LNCaP clone FGC (cell line): ENCODE measurements around the gene SLC22A5.

ENCODE experiments used
- DNase-seq: peaks from one replicate; pipeline ENCODE4 v3.0.0-alpha.2; 2011; ENCODE audit warnings: low read depth
- H3K4me3 ChIP-seq: 2 replicates; pipeline ENCODE4 v1.5.1; 2011; ENCODE audit warnings: mild to moderate bottlenecking, low read depth, low read length, control low read depth
- TF ChIP-seq, protein P1 (sequence below): IDR thresholded peaks from 2 replicates; pipeline ENCODE4 v1.5.1; 2012; ENCODE audit warnings: mild to moderate bottlenecking; ENCODE audit not compliant: control insufficient read depth, insufficient read depth; ENCODE audit errors: extremely low read depth

SLC22A5 gene

DNA sequence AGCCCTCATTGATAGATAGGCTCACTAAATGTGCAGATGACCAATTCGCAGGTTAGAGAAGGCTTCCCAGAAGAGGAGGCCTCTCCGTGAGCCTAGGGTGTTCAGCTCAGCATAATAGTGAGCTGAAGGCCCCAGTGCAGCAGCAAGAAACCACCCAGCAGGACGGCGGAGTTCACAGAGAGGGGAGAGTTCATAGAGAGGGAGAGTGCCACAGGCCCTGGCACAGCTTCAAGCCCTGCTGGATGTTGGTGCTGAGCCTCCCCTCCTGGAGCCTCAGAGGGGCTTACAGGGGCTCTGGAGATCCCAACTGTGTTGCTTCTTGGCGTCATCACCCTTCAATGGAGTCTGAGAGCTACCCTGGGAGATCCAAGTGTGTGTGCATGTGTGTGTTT is 2.1 kb downstream of the SLC22A5 start:
- TF ChIP-seq, protein P1, sequence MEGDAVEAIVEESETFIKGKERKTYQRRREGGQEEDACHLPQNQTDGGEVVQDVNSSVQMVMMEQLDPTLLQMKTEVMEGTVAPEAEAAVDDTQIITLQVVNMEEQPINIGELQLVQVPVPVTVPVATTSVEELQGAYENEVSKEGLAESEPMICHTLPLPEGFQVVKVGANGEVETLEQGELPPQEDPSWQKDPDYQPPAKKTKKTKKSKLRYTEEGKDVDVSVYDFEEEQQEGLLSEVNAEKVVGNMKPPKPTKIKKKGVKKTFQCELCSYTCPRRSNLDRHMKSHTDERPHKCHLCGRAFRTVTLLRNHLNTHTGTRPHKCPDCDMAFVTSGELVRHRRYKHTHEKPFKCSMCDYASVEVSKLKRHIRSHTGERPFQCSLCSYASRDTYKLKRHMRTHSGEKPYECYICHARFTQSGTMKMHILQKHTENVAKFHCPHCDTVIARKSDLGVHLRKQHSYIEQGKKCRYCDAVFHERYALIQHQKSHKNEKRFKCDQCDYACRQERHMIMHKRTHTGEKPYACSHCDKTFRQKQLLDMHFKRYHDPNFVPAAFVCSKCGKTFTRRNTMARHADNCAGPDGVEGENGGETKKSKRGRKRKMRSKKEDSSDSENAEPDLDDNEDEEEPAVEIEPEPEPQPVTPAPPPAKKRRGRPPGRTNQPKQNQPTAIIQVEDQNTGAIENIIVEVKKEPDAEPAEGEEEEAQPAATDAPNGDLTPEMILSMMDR, result no peak
- DNase-seq, result no peak
- no peak overlapping the region for H3K4me3 ChIP-seq

DNA sequence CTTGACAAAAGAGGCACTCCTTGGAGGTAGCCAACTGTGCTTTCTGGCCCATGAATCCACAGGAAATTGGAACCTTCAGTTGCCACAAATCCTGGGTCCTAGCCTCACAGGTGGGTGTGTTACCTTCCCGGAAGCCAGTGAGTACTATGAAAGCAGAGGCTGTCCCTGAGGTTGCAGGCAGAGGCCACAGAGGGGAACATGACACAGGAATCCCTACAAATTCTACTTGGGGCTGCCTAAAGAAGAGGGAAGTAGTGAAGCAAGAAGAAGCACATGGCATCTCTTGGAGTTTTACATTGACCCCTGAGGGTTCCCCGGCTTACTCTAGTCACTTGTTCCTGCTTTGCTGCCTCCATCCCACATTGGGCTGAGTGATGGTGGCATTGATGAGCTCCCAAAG is 2.6 kb downstream of the SLC22A5 start:
- no peak for DNase-seq
- H3K4me3 ChIP-seq, result no peak overlapping the region
- TF ChIP-seq, protein P1, result no peak

DNA sequence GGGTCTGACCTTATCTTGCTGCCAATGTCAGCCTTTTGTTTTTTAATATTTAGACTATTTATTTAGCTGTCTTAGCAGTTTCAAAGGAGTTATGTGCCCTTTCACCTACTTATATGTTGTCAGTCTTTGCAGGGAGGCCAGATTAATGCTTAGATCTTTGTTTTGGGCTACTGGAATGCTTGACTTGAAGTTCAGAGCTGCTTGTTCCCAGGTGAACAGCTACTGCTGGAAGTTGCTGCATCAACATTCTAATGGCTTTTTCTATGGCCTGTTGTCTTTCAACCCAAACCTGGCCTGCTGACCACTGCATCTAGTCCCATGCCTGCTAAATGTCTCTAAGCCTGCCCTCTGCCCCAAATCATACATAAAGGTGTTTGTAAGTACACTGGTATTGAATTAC is 3.0 kb downstream of the SLC22A5 start:
- H3K4me3 ChIP-seq, result no peak overlapping the region
- TF ChIP-seq, protein P1, result no peak
- DNase-seq, result no peak

DNA sequence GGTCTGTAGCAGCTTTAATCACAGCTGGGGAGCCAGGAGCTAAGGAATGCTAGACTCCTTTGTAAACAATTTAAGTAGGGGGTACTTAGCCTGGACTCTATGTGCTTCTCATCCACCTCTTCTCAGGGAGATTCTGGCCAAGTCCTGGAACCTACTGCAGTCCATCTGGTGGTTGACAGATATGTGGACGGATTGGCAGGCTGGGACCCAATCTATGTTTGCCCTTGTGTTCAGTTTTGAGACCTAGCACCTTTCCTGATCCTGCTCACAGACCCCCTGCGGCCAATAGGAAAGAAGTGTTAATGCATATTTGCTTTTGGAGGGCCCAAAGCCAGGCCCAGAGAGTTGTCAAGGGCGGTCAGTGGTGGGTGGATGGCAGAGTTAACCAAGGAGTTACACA is 6.4 kb downstream of the SLC22A5 start:
- DNase-seq, result no peak

DNA sequence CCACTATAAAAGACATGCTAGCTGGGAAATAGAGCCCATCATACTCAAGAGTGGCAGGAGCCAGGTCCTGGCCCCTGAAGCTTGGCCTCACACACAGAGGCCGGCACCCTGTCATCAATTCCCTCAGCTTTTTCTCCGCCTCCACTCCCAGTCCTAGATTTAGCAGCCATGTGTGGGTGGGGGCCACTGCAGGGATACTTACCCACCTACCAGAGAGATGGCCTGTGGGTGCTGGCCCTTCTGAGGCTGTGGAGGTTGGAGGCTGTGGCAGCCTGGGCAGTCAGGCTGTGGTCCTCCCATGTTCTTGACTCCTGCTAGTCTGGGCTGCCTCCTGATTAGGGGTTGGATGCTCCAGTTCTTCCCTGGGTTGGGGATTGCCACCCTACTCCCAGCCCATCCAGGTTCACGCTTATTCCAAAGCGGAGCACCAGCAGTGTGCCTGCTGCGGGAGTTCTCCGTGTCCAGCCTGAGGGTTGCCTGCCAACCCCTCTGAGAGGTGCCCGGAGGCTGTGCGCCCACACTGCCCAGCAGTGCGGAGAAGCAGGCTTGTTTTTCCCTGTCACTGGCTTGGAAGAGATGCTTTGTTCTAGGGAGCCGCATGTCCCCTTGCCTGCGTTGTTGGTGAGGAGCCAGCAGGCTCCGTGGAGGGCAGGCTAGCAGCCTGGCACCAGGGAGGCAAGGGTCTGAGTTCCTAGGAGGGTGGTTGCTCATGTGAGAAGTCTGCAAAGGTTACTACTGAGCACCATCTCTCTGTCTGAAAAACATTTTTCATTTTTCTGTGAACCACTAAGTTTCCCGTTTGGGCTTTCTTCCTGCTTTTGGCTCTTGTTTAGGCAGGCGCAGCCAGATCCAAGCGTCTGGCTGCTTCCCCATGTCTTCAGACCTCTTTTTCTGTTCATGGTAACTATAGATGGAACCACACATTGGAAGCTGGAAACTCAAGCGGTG is 7.5 kb downstream of the SLC22A5 start:
- no peak overlapping the region for H3K4me3 ChIP-seq
- TF ChIP-seq, protein P1, result no peak
- no peak for DNase-seq

More for the DNA sequence above, 6.4 kb downstream of the SLC22A5 start:
- TF ChIP-seq, protein P1, result no peak
- H3K4me3 ChIP-seq, result no peak overlapping the region

DNA sequence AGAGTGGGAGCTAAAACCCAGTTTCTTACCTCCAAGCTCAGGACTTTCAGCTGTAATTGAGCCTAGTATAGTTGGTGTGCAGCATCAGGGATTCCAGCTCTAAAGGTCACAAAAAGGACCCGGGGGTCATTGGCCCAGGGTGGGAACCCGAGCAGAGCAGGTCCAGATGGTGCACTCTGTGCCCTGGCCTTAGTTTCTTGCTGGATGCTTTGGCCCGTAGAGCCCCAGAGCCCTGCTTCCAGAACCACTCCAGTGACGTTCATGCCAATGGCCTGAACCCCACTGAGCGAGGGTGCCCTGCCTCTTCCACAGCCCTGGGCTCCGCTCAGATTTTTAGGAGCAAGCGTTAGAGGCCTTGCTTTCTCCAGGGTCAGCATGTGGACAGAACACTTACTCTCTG is 8.2 kb downstream of the SLC22A5 start:
- no peak for DNase-seq
- TF ChIP-seq, protein P1, result no peak
- H3K4me3 ChIP-seq, result no peak overlapping the region
